ENCODE results near the gene ARHGAP31.

DNA sequence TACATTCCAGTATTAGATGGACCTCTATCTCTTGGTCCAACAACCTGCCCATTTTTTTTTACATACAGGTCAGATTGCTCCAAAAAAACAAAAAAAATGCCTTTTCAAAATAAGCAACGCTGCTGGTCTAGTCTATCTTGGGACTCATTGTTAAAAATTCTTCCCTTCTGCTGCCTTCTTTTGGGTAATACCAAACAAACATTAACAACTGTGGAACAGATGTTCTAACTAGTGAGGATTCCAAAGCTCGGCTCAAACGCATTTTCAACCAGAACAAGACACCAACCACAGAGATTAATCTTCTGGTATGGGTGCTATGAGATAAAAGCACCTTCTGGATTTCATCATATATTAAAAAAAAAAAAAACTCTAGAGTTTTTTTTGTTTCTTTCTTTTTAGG is 24.7 kb downstream of the ARHGAP31 start:
- TF ChIP-seq, protein P1, sequence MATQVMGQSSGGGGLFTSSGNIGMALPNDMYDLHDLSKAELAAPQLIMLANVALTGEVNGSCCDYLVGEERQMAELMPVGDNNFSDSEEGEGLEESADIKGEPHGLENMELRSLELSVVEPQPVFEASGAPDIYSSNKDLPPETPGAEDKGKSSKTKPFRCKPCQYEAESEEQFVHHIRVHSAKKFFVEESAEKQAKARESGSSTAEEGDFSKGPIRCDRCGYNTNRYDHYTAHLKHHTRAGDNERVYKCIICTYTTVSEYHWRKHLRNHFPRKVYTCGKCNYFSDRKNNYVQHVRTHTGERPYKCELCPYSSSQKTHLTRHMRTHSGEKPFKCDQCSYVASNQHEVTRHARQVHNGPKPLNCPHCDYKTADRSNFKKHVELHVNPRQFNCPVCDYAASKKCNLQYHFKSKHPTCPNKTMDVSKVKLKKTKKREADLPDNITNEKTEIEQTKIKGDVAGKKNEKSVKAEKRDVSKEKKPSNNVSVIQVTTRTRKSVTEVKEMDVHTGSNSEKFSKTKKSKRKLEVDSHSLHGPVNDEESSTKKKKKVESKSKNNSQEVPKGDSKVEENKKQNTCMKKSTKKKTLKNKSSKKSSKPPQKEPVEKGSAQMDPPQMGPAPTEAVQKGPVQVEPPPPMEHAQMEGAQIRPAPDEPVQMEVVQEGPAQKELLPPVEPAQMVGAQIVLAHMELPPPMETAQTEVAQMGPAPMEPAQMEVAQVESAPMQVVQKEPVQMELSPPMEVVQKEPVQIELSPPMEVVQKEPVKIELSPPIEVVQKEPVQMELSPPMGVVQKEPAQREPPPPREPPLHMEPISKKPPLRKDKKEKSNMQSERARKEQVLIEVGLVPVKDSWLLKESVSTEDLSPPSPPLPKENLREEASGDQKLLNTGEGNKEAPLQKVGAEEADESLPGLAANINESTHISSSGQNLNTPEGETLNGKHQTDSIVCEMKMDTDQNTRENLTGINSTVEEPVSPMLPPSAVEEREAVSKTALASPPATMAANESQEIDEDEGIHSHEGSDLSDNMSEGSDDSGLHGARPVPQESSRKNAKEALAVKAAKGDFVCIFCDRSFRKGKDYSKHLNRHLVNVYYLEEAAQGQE (IDR thresholded peaks at IDR 0.05; ENCODE audit: insufficient read depth in 1 of 2, low read depth in 2 of 2, low read length in 2 of 2) = no peak
- no peak for TF ChIP-seq POLR2AphosphoS5 (IDR thresholded peaks at IDR 0.05; ENCODE audit: low read depth, low read length)

Data from PFSK-1 (cell line).